GM13976 (cell line): ENCODE data around the gene RPL26.

Experiments
- DNase-seq: peaks from one replicate; pipeline ENCODE4 v3.0.0; 2012; ENCODE audit warnings: low spot score
- in situ Hi-C: fragments of 300-500 bp; cut with MboI; formaldehyde crosslinking; loops from one replicate; pipeline ENCODE4 v1.12.0; 2022; ENCODE audit warnings: low sequenced_read_pairs, mixed read lengths, inconsistent platforms; ENCODE audit not compliant: unreplicated experiment
- TF ChIP-seq, protein P1 (sequence below): IDR thresholded peaks from 2 replicates; pipeline ENCODE4 v1.5.1; 2012; ENCODE audit warnings: borderline replicate concordance, mild to moderate bottlenecking; ENCODE audit not compliant: insufficient read depth; ENCODE audit errors: extremely low read depth, missing control alignments, control extremely low read depth

RPL26 gene

GRCh38 chr17:8383143-8383822 is at the start of gene RPL26:
TSS of gene RPL26 (minus strand) at chr17:8383193. CDS start at chr17:8382310, 883 bp downstream.
- in situ Hi-C loops: no loop called here
- TF ChIP-seq, protein P1, sequence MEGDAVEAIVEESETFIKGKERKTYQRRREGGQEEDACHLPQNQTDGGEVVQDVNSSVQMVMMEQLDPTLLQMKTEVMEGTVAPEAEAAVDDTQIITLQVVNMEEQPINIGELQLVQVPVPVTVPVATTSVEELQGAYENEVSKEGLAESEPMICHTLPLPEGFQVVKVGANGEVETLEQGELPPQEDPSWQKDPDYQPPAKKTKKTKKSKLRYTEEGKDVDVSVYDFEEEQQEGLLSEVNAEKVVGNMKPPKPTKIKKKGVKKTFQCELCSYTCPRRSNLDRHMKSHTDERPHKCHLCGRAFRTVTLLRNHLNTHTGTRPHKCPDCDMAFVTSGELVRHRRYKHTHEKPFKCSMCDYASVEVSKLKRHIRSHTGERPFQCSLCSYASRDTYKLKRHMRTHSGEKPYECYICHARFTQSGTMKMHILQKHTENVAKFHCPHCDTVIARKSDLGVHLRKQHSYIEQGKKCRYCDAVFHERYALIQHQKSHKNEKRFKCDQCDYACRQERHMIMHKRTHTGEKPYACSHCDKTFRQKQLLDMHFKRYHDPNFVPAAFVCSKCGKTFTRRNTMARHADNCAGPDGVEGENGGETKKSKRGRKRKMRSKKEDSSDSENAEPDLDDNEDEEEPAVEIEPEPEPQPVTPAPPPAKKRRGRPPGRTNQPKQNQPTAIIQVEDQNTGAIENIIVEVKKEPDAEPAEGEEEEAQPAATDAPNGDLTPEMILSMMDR: peak; percentile 97
- DNase-seq: peak; percentile 96

GRCh38 chr17:8430966-8431365 is 48.0 kb upstream of the RPL26 start:
- in situ Hi-C loops: no loop called here
- no peak for DNase-seq
- TF ChIP-seq, protein P1: no peak

DNA sequence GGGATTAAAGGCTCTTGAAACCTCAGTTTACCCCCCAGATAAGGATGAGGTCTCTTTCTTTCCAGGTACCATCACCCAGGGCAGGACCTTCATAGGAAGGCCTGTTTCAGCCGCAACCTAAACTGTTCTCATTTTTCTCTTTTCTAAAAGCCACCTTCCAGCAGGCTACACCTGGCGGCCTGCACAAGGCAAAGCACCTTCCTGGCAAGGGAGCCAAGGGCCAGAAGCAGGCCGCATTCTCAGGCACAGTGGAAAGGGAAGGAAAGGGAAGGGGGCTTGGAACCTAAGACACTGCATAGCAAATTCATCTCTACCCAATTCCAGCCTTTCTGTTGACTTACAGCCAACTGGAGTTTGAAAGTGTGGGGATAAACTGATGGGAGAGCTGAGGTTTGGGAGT is 43.8 kb upstream of the RPL26 start:
- in situ Hi-C loops: no loop called here
- TF ChIP-seq, protein P1: no peak
- no peak for DNase-seq

DNA sequence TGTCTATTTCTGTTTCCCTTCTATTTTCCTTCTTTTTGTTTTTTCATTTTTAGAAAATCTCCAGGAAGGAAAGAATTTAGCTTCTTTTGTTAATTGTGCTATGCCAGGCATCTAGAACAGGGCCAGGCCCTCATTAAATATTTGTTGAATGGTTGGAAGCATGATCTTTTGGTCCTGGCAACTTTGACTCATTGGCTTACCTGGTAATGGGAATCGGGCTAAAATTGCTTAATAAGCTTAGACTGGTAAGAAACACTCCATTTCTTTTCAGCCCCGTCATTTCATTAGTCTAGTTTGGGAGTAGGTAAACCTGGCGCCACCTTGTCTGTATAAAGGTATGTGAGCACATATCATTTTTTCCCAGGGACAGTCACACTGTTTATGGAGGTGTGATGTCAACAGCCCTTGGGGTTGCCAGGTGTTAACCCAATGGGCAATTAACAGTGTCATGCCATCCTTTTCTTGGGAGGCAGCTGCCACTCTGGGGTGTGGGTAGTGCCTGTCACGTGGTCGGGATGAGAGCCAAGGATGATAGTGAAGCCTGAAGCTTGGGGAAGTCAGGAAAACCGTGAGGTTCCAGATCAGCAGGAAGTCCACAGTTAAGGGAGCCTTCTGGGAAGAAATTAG is 43.2 kb upstream of the RPL26 start:
- in situ Hi-C loops: no loop called here
- TF ChIP-seq, protein P1: no peak
- DNase-seq: no peak

DNA sequence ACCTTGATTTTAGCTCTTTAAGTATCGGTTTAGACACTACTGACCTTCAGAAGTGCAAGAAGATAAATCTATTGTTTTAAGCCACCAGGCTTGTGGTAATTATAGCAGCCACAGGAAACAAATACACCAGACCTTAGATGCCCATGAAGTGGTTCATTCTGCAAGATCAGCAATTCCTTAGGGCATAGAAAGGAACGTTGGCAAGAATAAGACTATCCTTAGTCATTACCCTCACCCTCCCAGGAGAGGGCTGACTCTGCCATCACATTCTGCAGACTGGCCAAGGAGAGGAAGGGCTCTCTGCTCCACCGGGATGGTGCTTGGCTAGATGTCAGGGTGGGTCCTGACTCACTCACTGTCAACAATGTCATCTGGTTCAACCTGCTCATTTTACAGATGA is 38.6 kb upstream of the RPL26 start:
- in situ Hi-C loops: loop anchor here (25.0 kb wide), 1 partner anchor 566 kb away; no protein-coding TSS in a partner anchor
- no peak for DNase-seq
- TF ChIP-seq, protein P1: no peak

GRCh38 chr17:8420041-8420934 is 37.3 kb upstream of the RPL26 start:
- TF ChIP-seq, protein P1: no peak
- DNase-seq: no peak
- in situ Hi-C loops: loop anchor here (25.0 kb wide), 1 partner anchor 567 kb away; no protein-coding TSS in a partner anchor
